ENCODE measurements around the gene OSBPL9.
"Not testable (repeated sequence)": the region's sequence is repeated elsewhere in the genome, so short reads cannot be mapped to it uniquely, and the experiment has no call there.

Gene OSBPL9

DNA sequence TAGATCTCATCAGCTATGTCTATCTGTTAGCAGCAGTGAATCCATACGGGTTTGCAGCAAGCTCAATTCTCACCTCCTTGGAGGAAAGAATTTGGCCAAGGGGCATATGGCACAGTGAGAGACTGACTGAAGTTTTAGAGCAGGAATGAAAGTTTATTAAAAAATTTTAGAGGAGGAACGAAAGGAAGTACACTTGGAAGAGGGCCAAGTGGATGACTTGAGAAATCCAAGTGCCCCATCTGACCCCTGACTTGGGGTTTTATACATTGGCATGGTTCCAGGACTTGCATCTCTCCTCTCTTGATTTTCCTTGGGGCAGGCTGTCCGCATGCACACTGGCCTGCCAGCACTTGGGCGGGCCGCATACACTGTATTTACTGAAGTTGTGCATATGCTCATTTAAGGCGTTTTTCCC is 9.2 kb upstream of the OSBPL9 start:
- DNase-seq (ENCODE audit: low read depth in 2 of 2), result no peak

DNA sequence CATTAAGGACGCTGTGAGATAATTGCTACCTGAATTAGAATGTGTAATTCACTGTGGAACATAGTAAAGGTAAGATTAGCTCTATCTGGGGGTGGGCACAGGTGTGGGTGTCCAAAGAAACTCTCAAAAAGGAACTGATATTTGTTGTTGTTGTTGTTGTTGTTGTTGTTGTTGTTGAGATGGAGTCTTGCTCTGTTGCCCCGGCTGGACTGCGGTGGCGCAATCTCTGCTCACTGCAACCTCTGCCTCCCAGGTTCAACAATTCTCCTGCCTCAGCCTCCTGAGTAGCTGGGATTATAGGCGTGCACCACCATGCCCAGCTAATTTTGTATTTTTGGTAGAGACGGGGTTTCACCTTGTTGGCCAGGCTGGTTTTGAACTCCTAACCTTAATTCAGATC is 6.8 kb upstream of the OSBPL9 start:
- DNase-seq (ENCODE audit: low read depth in 2 of 2), result not testable (repeated sequence)

DNA sequence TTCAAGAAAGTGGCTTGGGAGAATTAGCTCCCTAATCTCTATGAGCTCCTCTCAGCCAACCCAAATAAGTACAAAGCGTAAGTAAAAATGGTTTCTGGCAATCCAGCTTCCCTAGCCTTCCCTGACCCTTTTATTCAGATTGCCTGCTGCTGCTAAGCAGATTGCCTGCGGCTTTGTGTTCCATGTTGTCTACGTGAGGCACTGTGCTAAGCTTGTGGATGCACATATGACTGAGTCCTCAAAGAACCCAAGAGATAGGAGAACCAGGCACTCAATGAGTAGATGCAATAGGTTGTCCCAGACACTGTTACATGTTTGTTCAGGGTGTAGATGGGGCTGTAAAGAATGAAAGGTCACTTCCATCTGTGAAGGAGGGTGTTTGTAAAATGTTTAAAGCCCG is 6.3 kb upstream of the OSBPL9 start:
- DNase-seq (ENCODE audit: low read depth in 2 of 2), result no peak

DNA sequence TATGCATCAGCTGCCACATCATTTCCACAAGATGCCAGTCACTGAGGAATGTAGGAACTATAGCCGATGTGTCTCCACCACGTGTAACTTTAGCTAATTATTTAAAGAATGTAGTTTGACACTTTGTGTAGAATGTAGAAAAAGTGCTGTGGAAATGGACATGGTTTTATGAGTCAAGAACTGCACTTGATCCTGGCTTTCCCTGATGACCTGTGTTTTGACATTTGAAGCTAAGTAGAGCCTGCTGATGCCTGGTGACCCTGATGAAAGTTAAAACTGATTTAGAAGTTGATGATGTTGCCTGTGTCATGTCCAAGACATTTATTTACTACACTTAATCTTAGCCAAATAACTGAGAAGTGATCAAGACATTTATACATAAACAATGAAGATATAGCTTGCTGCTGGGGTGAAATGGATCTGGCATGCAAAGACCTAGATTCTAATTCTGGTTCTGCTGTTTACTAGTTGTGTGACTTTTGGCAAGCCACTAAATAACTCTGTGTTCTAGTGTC is 4.4 kb upstream of the OSBPL9 start:
- no peak for DNase-seq (ENCODE audit: low read depth in 2 of 2)

DNA sequence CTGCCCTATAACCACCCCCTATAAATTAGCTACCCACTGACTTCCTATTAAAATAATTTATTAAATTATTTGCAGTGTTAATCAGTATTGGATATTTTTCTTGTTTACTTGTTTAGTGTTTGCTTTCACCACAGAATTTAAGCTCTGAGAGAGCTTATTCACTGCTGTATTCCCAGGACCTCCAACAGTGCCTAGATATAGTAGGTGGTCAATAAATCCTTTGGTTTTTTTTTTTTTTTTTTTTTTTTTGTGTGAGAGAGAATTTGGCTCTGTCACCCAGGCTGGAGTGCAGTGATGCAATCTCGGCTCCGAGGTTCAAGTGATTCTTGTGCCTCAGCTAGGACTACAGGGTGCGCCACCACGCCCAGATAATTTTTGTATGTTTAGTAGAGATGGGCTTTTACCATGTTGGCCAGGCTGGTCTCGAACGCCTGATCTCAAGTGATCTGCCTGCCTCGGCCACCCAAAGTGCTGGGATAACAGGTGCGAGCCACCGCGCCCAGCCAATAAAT is 1.1 kb upstream of the OSBPL9 start:
- DNase-seq (ENCODE audit: low read depth in 2 of 2), result no peak

DNA sequence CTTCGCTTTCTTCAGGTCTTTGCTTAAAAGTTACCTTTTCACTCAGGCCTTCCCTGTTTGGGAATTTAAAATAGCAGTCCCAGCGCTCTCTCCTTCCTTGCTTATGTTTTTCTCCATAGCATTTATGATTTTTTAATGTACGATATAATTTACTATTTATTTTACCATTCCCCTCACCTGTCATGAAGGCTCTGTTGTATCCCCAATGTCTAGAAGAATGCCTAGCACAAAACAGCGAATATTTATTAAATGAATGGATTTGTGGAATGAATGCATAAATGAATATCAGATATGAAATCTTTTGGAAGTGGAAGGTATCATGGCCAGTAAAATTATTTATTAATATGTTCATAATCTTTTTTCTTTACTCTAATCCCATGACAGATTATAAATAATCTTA is 402 bp upstream of the OSBPL9 start:
- no peak for DNase-seq (ENCODE audit: low read depth in 2 of 2)

DNA sequence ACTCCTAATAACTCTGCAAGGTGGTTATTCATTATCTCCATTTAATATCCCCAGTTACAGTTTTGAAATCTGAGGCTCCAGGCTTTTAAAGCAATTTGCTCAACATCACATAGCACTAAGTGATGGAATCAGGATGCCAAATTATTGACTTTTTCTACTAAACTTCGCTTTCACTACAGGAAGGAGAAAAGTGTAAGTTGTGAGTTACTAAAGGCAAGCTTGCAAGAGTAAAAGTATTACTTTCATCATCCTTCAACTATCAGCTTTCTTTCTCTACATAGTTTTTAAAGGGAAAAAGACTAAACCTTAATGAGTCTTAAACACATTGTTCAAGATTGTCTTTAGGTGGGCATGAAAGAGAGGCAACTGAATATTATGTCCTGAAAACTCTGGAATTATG is 1.8 kb downstream of the OSBPL9 start:
- DNase-seq (ENCODE audit: low read depth in 2 of 2), result no peak

DNA sequence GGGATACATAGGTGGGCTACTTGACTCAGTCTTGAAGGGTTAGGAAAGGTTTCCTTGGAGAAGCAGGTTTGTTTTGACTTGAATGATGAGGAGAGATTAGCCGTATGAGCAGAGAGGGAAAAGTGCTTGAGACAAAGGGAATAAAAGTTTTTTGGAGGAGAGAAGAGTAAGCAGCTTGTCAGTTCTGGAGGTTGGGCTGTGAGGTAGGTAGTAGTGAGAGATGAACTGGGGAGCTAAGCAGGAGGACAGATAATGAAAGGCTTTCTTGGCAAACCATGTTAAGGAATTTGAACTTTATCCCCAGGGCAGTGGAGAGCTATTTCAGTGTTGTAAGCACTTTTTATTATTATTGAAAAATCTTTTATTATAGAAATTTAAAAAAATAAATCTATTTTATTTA is 3.6 kb downstream of the OSBPL9 start:
- DNase-seq (ENCODE audit: low read depth in 2 of 2), result no peak

DNA sequence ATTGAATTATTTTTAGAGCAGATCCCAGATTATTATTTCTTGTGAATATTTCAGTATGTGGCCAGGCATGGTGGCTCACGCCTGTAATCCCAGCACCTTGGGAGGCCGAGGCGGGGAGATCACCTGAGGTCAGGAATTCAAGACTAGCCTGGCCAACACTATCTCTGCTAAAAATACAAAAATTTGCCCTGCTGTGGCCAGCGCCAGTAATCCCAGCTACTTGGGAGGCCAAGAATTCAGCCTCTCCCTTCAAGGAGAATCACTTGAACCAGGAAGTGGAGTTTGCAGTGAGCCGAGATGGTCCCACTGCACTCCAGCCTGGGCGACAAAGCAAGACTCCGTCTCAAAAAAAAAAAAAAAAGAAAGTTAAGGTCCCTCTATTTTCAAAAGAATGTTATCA is 4.3 kb downstream of the OSBPL9 start:
- no peak for DNase-seq (ENCODE audit: low read depth in 2 of 2)

DNA sequence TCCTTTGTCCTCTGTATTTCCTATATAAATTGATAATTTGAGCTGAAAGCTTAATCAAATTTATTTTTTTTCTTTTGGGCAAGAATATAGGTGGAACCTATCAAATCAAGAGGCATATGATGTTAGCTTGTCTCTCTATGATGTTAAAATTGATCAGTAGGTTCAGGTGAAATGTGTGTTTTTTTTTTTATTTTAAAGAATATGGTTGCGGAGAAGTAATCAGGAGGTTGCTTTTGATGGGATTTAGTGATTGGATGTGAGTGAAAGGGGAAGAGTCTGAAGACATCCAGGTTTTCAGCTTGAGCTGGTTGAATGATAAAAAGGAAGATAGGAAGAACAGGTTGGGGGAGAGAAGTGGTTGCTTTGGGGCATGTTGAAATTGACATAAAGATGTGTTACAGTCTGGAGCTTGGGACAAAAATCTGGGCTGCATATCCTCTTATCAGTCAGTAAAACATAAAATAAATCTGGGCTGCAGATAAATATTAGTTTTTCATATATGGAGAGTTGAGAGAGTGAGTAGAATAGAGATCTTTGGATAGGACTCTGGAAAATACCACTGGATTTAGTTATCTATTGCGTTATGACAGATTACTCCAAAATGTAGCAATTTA is 5.1 kb downstream of the OSBPL9 start:
- DNase-seq (ENCODE audit: low read depth in 2 of 2), result no peak

DNA sequence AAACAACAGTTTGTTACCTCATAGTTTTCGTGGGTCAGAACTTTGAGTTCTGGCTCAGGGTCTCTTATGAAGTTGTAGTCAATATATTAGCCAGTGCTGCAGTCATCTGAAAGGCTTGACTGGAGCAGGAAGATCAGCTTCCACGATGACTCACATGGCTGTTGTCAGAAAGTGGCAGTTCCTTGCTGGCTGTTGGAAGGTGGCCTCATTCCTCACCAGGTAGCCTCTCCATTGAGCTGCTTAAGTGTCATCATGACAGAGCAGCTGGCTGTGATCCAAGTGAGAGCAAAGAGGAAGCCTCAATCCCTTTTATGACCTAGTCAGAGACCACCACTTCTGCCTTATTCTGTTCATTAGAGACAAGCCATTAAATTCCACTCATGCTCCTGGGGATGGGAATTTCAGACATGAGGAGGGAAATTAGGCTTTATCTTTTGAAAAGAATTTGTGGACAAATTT is 5.6 kb downstream of the OSBPL9 start:
- no peak for DNase-seq (ENCODE audit: low read depth in 2 of 2)

DNA sequence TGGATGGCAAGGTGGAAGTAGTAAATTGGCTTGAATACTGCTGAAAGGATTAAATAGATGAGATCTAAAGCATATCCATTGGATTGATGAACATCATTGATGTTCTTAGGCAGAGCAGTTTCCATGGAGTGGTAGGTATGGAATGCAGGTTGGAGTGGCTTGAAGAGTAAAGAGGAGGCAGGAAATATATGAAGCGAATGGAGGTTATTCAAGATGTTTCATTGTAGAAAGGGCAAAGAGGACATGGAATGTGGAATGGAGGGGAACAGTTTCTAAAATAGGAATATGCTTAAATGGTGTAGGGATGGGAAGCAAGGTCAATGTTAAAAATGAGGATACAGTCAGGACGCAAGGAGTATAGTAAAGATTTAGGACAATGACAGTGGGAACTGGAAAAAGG is 6.1 kb downstream of the OSBPL9 start:
- no peak for DNase-seq (ENCODE audit: low read depth in 2 of 2)

DNA sequence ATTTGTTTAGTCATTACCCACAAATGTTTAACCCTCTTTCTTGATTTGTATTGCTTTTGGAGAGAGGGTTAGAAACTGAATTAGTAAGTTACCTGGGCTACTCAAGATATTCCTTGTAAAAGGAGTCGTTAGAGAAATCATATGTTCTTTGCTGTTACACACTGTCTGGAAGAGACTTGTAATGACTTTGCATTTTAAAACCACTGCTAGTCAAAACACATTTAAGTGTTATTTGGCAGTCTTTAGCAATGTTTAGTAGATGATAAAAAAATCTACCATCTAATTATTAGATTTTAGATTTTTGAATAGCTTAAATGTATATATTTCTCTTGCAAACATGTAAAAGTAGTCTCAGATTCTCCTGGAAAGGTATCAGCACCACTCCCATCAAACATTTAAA is 6.6 kb downstream of the OSBPL9 start:
- no peak for DNase-seq (ENCODE audit: low read depth in 2 of 2)

DNA sequence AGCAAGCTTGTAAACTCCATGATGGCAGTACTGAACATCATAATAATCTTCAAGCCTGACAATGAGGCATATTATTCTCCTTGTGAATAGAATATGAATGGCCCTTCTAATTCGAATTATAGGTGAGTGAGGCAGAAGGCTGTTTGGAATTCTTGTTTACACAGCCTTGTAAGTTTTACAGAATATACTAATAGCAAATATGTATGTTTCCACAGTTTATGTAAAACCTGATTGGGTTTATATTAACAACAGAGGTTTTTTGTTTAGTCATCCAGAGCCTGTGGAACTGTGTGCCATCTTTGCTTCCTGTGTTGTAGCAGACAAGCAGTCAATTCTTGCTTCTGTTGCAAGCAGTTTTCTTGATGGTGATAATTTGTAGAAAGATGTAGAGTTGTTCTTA is 8.0 kb downstream of the OSBPL9 start:
- no peak for DNase-seq (ENCODE audit: low read depth in 2 of 2)

DNA sequence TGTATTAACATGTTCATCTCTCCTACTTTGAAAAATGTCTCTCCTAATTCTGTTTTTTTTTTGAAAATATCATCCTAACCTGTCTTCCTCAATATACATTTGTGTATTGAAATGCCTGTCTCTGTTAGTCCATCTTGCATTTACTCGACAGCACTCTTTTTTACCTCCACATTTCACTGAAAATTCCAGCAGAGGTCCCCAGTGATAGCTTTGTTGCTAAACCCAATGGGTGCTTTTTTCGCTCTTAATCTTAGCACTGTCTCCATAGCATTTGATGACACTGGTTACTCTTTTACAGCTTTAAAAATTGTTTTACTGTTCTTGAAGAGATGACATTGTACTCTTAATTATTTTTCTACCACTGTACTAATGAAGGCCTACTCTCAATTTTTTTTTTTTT is 10.8 kb downstream of the OSBPL9 start:
- DNase-seq (ENCODE audit: low read depth in 2 of 2), result no peak

DNA sequence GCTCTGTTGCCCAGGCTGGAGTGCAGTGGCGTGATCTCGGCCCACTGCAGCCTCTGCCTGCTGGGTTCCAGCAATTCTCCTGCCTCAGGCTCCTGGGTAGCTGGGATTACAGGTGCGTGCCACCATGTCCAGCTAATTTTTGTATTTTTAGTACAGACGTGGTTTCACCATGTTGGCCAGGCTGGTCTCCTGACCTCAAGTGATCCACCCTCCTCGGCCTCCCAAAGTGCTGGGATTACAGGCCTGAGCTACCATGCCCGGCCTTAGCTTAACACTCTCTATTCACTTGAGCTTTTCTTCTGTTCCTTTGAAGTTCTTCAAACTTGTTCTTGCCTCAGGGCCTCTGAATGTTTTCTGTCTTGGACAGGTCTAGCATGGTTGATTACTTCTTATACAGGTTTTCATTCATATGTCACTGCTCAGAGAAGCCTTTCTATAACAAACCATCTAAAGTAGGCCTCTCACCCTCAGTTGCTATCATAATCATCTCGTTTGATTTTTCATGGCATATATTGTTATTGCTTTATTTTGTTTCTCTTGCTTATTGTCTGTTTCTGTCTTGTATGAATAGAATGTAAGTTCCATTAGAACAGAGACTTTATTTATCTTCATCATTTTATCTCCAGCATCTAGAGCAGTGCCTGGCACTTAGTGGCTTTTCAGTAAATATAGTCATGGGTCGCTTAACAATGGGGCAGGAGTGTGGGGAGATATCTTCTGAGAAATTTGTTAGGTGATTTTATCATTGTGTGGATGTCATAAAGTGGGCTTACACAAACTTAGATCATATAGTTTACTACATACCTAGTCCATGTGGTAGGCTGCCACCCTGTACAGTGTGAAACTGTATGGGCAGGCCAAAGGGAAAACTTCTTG is 12.1 kb downstream of the OSBPL9 start:
- no peak for DNase-seq (ENCODE audit: low read depth in 2 of 2)

DNA sequence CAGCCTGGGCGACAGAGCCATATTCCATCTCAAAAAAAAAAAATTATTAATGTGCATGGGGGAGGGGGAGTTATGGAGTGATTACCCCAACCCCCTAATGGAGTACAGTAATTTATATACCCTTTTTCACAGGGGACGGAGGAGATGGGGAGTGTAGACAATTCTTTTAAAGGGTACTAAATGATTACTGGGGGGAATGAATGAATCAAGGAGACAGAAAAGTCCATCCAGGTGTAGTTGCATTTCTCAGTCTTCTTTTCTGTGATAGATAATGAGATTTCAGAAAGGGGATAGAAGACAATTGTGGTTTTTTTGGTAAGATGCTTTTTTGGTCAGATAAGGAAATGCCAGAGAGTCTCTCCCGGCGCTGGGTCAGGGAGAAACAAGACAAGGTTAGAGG is 13.0 kb downstream of the OSBPL9 start:
- DNase-seq (ENCODE audit: low read depth in 2 of 2), result no peak

DNA sequence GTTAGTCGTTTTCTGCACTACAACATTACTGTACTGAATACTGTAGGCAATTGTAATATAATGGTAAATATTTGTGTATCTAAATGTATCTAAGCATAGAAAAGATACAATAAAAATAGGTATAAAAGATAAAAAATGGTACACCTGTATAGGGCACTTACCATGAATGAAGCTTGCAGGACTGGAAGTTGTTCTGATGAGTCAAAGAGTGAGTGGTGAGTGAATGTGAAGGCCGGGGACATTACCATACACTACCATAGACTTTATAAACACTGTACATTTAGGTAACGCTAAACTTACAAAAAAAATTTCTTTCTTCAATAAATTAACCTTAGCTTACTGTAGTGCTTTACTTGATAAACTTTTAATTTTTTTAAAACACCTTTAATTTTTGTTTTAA is 13.5 kb downstream of the OSBPL9 start:
- DNase-seq (ENCODE audit: low read depth in 2 of 2), result no peak

DNA sequence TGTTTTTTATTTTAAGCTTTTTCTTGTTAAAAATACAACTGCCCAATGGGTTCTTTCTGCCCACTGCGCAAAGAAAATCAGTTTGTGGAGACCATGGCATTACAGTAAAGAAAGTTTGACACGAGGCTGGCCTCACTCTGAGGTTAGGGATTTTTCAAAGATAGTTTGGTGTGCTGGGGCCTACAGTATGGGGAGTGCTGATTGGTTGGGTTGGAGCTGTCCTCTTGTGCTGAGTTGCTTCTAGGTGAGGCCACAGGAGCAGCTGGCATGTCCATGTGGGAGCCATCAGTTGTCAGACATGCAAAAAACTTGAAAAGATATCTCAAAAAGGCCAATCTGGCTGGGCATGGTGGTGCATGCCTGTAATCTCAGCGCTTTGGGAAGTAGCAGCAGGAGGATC is 14.0 kb downstream of the OSBPL9 start:
- no peak for DNase-seq (ENCODE audit: low read depth in 2 of 2)

DNA sequence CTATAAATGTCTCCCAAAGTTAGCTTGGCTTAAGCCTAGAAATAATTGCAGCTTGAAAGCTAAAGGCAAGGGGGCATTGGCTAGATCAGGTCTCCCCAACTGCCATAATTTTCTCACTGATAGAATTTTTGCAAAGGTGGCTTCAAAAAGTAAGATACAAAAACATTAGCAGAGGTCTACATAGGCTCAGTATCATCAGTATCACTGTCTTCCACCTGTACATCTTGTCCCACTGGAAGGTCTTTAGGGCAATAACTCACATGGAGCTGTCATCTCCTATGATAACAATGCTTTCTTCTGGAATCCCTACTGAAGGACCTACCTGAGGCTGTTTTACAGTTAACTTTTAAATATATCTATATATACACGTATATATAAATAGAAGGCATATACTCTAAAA is 14.9 kb downstream of the OSBPL9 start:
- DNase-seq (ENCODE audit: low read depth in 2 of 2), result no peak

DNA sequence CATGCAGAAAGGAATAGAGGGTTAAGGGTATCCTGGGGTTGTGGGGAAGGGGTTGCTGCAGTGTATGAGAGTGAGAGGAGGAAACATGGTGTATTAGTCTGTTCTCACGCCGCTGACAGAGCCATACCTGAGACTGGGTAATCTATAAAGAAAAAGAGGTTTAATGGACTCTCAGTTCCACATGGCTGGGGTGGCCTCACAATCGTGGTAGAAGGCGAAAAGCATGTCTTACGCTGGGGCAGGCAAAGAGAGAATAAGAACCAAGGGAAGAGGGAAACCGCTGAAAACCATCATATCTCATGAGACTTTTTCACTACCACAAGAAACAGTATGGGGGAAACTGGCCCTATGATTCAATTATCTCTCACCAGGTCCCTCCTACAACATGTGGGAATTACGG is 17.7 kb downstream of the OSBPL9 start:
- DNase-seq (ENCODE audit: low read depth in 2 of 2), result no peak

DNA sequence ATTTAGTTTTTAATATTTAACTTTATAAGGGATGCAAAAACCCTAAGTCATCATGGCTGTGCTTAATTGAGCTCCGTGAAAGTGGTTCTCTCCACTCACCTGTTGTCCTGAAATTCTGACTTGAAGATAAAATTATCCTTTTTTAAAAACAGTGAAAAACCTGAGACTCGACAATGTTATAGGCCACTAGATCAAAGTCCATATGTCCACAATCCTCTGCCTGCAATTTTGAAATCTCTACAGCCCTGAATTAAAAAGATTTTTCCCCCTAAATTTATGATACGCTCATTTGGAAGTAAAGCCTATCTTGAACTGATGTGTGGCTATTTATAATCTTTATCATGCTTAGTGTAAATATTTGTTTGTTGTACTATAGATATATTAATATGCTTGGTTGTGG is 18.7 kb downstream of the OSBPL9 start:
- no peak for DNase-seq (ENCODE audit: low read depth in 2 of 2)

DNA sequence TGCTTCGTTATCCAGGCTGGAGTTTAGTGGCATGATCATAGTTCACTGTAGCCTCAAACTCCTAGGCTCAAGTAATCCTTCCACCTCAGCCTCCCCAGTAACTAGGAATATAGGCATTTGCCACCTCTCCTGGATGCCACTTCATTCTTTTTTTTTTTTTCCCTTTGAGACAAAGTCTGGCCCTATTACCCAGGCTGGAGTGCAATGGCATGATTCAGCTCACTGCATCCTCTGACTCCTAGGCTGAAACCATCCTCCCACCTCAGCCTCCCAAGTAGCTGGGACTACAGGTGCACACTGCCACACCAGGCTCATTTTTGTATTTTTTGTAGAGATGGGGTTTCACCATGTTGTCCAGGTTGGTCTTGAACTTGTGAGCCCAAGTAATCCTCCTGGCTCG is 19.3 kb downstream of the OSBPL9 start:
- no peak for DNase-seq (ENCODE audit: low read depth in 2 of 2)
